Stimulated activated CD4-positive, alpha-beta T cell treated with anti-CD3 and anti-CD28 coated beads, TNF-alpha, amount 100 ng/mL, for 48 hours (primary cell): ENCODE measurements around the gene BLM.
"Not testable (repeated sequence)": the region's sequence is repeated elsewhere in the genome, so short reads cannot be mapped to it uniquely, and the experiment has no call there.

Experiments
- DNase-seq, 3 donors: peaks; one replicate each; pipeline ENCODE4 v3.0.0-alpha.2; 2020; ENCODE audit warnings: low read depth in 3 of 3

BLM gene

GRCh38 chr15:90845201-90845949 is 128.2 kb downstream of the BLM start:
- peak in 2 of 3 donors; percentile 59 to 67 for DNase-seq

- not testable (repeated sequence) for DNase-seq
Measured at GRCh38 chr15:90849424-90849823, 132.3 kb downstream of the BLM start.

GRCh38 chr15:90851114-90851513 is 134.0 kb downstream of the BLM start:
- no peak for DNase-seq

- DNase-seq = no peak
Measured at GRCh38 chr15:90851940-90852339, 134.8 kb downstream of the BLM start.

- no peak for DNase-seq
Measured at GRCh38 chr15:90855139-90855538, 138.0 kb downstream of the BLM start.

- no peak for DNase-seq
Measured at GRCh38 chr15:90857337-90857736, 140.2 kb downstream of the BLM start.

- DNase-seq = no peak
Measured at GRCh38 chr15:90857883-90858443, 140.8 kb downstream of the BLM start.

GRCh38 chr15:90859234-90860131 is 142.3 kb downstream of the BLM start:
- DNase-seq = no peak

- DNase-seq = no peak
Measured at GRCh38 chr15:90860450-90860849, 143.3 kb downstream of the BLM start.

- DNase-seq = no peak
Measured at GRCh38 chr15:90860942-90861675, 144.0 kb downstream of the BLM start.

- DNase-seq = no peak
Measured at GRCh38 chr15:90862487-90862886, 145.3 kb downstream of the BLM start.

- DNase-seq = no peak
Measured at GRCh38 chr15:90862964-90863778, 146.0 kb downstream of the BLM start.

GRCh38 chr15:90863987-90864386 is 146.8 kb downstream of the BLM start:
- no peak for DNase-seq

GRCh38 chr15:90864507-90864906 is 147.4 kb downstream of the BLM start:
- DNase-seq = no peak

- no peak for DNase-seq
Measured at GRCh38 chr15:90865702-90866101, 148.6 kb downstream of the BLM start.
